Umbilical cord (tissue), 2 donors: ENCODE data around the gene KLF16. TPM values are rescaled to one million over a fixed set of nuclear protein-coding genes. Genes with fewer than 3 reads are reported as not detected.
"Not testable (repeated sequence)": the region's sequence is repeated elsewhere in the genome, so short reads cannot be mapped to it uniquely, and the experiment has no call there.

ENCODE experiments used
- DNase-seq: peaks from one replicate; pipeline ENCODE4 v3.0.0-alpha.2; 2015; ENCODE audit warnings: low spot score
- total RNA-seq: library from RNA; depleted of rRNA; stranded (reverse); fragments of >200 nt; gene quantifications from one replicate; pipeline ENCODE4 v1.2.3, GENCODE V29; 2014; ENCODE audit warnings: low replicate concordance; ENCODE audit not compliant: insufficient read depth

The KLF16 gene
- total RNA-seq, 1 donor from 2014 or later, result 0.96 TPM

DNA sequence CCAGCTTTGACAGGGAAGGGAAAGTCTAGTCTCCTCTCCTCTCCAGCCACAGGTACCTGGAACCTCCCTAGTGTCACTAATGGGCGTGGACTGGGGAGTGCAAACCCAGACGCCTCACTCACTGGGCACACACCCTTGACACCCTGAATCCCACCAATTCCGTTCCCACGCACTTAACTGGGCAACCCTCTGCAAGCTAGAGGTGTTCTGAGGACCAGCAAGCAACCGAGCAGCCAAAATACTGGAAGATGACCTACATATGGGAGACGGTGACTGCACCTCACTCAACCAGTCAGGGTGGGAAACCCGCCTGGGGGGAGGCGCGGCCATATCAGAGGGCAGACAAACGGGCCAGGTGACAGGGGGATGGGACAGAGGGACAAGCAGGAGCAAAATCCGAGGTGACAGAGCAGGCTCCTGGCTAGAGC lies 20.9 kb upstream of the KLF16 start:
- no peak for DNase-seq

GRCh38 chr19:1883784-1884183 lies 20.4 kb upstream of the KLF16 start:
- no peak for DNase-seq

GRCh38 chr19:1882786-1883692 lies 19.7 kb upstream of the KLF16 start:
- no peak for DNase-seq

DNA sequence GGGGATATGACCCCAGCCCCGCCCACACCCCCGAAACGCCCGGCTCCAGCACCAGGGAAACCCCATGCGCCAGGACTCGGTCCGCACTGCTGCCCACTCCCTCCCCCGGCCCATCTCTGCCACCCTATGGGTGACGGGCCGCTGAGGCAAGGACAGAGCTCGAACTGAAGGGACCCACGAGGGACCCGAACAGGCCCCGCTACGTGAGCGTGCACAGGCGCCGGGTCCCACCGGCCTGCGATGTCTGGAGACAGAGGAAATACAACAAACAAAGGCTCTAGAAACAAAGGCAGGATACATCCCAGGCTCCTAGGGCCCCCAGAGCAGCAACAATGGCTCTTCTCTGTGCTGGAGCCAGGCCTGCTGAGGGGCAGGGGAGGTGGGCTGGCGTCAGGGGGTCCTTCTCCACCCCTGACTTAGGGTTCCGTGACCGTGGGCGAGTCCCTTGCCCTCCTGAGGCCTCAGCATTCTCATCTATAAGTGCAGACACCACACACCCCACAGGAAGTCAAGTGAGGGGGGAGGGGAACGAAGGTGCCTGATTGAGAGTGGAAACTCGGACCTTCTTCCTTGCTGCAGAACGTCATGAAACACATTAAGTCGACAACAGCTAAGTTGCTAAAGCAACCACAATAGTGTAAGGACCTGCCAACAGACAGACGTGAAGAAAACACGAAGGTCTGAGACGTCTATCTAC lies 18.9 kb upstream of the KLF16 start:
- DNase-seq, result no peak

DNA sequence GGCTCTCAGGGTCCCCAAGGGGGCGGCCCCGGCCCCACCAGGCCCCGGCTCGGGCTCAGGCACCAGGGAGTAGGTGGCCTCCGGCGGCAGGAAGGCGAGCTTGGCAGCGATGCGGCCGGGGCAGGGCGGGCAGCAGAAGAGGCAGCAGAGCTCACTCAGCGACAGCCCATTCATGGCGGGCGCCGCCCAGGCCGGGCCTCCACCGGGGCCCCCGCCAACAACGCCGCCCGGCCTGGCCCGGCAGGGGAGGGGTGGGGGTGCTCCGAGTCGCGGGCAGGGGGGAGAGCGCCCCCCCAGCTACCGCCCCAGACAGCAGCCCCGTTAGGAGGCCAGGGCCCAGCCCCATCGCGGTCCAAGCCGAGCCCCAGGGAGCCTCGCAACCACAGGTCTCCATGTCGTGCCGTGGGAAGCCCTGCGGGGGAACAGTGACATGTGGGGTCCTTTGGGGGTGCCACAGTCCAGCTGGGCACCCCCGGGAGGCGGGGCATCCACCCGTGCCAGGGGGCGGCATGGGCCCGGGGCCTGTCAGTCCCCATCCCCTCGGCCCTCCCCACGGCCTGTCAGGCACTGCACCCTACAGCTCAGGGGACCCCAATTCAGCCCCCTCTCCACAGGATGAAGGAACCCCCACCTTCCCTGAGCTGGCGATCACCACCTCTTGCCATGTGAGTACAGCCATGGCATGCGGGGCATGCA lies 18.2 kb upstream of the KLF16 start:
- DNase-seq, result not testable (repeated sequence)

DNA sequence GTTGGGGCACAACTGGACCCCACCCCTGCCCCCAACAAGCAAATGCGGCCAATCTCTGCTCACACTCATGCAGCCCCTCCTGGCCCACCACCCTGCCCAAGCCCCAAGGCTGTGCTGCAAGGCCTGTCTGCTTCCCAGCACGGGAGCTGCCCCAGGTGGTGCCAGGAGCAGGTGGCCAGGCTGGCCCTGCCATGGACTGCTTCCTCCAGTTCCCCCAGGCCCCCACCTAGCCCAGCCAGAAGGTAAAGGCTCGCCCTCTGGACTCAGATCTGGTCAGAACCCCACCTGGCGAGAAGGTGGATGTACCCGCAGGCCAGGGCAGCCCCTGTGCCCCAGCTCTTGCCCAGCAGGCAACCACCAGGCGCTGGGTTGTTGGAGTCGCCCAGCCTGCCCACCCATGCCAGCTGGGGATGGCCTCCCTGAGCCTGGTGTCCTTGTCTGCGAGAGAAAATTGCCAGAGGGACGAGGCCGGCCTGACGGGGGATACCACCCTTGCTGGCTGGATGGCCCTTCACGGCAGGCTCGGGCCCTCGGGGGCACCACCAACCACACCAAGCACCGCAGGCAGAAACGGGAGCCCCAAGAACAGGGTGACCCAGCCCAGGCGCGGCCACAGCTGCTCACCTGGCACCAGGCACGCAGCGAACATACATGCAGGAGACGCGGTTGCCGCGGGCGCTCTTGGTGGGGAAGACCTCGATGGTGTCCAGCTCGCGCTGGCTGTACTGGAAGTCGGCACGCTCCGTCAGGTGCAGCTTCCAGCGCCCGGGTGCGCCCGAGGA lies 17.4 kb upstream of the KLF16 start:
- DNase-seq, result no peak

- DNase-seq, result not testable (repeated sequence)
These were observed 16.6 kb upstream of the KLF16 start for GRCh38 chr19:1879982-1880381.

- DNase-seq, result not testable (repeated sequence)
These were observed 15.2 kb upstream of the KLF16 start for GRCh38 chr19:1878583-1878982.

- not testable (repeated sequence) for DNase-seq
These were observed 13.9 kb upstream of the KLF16 start for GRCh38 chr19:1877280-1877660.

DNA sequence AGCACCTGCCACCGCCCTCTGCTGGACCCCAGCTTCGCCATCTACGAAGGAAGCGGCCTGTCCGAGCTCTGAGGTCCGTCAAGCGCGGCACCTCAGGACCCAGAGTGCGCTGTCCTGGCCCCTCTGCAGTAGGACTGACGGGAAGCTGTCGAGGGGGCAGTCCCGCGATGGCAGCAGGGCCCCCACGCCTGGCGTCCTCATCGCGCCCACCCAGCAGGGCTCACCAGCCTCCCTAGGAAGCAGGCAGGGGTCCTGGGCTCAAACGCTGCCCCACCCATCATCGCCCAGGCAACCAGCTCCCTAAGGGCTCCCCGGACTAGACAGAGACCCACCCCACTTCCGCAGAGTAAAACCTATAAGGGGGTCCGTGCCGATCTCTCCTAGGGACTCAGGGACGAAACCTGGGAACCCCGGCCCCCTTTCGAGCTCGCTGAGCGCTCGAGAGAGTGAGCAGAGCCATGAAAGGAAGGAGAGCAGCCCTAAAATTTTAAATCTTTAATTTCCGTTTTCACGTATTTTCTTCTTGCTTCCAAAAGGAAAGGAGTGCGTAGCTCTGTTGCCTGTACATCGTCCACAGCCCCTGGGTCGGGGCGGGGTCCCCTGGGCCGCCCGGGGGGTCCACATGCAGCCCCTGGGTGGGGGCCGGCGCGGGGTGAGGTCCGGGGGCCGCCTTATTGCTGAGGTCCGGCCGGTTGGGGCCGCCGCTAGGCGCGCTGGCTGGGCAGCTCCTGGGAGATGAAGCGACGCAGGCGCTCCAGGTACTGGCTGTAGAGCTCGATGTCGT lies 13.3 kb upstream of the KLF16 start:
- peak; percentile 22 for DNase-seq

GRCh38 chr19:1875646-1876495 lies 12.5 kb upstream of the KLF16 start:
- peak; percentile 94 for DNase-seq

DNA sequence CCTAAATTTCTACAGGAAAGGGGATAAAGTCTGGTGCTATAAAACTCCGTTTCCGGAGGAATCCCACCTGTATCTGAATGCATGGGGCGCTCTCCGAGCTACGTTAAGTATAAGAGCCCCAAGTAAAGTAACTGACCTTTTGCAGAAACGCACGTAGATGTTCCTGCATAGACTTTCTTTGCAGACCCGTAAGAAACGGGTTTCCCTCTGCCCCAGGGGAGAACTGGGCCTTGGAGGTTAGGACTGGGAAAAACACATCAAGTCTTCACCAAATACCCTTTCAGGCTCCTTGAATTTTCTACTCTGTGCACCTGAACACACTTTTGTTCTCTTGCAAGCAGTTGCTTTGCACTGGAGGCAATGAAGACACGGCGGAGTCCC lies 11.9 kb upstream of the KLF16 start:
- DNase-seq, result not testable (repeated sequence)

DNA sequence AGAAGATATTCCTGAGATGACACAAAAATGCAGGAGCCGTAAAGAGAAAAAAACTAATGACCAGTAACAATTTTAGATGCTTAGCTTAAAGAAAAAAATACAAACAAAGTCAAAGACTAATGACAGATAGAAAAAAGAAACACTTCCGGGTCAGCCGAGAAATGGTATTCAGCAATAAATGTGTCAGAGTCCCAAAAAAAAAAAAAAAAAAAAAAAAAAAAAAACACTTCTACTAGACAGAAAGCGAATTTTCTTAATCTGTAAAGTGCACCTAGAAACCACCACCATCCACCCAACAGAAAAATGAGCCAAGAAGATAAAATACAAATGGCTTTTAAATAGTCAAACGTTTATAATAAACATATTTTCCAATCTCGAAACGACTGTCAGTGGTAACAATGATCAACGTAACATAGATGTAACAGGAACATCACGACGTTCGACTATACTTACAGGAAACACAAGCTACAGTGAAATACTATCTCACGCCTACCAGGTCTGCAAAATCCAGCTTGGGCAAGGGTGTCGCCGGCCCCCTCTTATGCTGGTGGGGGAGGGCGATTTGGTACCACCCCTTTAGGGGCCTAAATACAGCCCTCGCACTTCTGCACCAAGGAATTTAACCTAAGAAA lies 11.3 kb upstream of the KLF16 start:
- no peak for DNase-seq

DNA sequence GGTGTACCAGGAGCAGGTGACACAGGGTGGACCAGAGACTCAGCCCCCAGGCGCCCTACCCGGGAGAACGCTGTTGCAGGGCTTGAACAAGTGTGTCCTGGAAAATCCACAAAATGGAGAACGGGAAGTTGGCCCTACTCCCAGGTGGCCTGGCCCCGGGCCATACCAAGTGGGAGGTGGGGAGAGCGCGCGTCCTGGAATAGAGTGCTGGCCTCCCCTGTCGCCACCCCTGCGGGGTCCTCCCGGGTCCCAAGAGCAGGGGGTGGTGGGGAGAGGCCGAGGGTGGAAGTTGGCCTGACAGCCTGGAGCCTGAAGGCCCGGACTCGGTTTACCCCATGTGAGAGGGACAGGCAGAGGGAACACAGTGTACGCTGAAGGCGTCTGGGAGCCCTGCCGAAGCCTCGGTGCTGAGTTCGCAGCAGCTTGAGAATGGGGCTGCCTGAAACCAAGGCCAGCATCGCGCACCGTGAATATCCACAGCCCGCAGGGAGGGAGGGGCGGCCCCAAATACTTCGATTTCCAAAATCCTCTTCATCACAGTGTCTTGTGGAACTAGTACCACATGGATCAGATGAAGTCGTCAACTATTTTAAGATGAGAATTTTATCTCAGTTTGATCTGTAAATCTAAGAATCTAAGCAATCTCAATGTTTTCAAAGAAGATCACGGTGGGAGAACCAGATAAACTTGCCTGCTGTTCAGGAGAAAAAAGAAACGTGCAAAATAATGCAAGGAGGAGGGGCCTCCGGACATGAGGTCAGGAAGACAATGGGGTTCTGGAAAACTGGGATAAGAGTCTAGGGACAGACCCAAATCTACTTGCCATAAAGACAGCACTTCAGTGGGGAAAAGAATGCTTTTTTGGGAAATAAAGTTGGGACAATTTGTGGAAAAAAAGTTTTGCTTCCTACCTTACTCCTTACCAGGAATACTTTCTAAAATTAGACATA lies 10.4 kb upstream of the KLF16 start:
- peak; percentile 43 for DNase-seq

- no peak for DNase-seq
These were observed 9.6 kb upstream of the KLF16 start for GRCh38 chr19:1872807-1873523.

- no peak for DNase-seq
These were observed 8.3 kb upstream of the KLF16 start for GRCh38 chr19:1871630-1872029.

GRCh38 chr19:1871140-1871597 lies 7.8 kb upstream of the KLF16 start:
- no peak for DNase-seq
